GM15510 (cell line): ENCODE data around the gene MTX2.

Experiments
- POLR2A ChIP-seq: IDR thresholded peaks from 3 replicates; pipeline ENCODE4 v1.6.1; 2011; ENCODE audit warnings: borderline replicate concordance; ENCODE audit not compliant: insufficient read length; ENCODE audit errors: extremely low read depth

Gene MTX2

DNA sequence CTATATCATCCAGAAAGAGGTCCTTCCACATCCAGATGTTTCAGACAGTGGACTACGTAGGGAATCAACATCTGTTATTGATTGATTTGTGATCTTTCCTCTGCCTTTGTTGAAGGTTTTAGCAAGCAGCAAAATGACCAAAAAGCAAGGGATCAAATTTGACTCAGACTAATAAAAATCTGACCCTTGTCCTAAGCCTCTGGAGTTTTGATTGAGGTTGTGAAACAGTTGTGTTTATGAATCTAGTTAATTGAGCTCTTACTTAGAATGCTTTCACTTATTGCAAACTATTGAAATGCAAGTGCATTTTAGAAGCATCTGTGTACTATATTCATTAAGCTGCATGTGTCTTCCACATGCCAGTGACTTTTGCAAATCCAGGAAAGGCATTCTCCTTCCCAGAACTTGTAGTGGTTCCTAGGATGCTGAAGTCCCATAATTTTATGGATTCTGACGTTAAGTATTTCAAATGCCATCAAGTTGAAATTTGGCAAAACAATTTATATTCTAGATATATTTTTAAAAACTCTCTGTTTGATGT, 116.0 kb downstream of the MTX2 start:
- no peak for TF ChIP-seq POLR2A

DNA sequence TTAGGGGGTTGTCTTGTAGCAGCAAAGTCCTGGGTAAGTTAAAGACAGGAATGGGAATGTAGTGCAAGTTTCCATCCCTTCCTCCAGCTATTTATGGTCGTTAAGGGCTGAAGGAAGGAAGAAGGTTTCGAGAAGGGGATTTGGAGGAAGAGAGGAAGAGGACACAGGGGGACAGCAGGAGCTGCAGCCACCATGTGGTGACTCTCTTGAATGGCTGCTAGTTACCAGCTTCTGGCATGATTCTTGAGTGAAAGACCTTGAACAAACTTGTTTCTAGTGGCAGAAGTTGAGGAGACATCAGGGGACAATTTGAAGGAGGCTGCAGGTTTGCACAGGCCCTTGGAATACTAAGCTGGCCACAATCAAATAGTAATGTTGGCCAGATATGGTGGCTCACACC, 116.6 kb downstream of the MTX2 start:
- TF ChIP-seq POLR2A: no peak
